Measurements from ENCODE around the gene UGT1A6.

UGT1A6 gene

GRCh38 chr2:233671290-233672161, 21.2 kb upstream of the UGT1A6 start, which contains the start of gene UGT1A9:
TSS of gene UGT1A9 (plus strand) at chr2:233671898. CDS start at chr2:233671935, 37 bp downstream.
- H3K36me3 ChIP-seq (ENCODE audit: insufficient read depth, low read length): no peaks in the 10 kb centered on the region
- no peaks in the 10 kb centered on the region for H3K9me3 ChIP-seq (ENCODE audit: insufficient read depth, low read depth, low read length)
- no peak within 1 kb of the TSS for H3K27ac ChIP-seq (ENCODE audit: low read depth, low read length)
- H3K4me3 ChIP-seq (ENCODE audit: low read length): no peak within 1 kb of the TSS
- H3K4me1 ChIP-seq (ENCODE audit: insufficient read depth, low read length): no peaks in the 10 kb centered on the region
- no peak within 1 kb of the TSS for H3K9ac ChIP-seq (ENCODE audit: low read depth, low read length)
- no peaks in the 10 kb centered on the region for H3K27me3 ChIP-seq (ENCODE audit: insufficient read depth, low read length)
- 87% methylated on average over 5 of the region's 5 CpGs for WGBS

DNA sequence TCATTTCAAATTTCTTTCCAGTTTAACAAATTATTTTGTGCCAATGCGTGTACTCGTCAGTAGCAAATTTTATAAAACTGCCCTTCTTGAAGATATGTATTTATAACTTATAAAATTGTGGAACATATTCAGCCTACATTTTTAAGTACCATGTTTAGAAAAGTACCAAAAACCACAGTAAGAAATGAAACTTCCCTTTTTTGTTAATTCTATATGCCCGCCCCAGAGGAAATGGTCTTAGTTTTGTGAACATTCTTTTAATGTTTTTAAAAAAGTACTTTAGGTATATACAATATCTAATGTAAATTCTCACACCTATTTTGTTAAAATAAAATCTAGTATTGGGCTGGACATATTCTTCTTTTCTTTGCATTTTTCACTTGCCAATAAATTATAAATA, 19.8 kb upstream of the UGT1A6 start:
- Histone ChIP-seq H3K9me3 (ENCODE audit: insufficient read depth, low read depth, low read length) (no peaks in the 10 kb centered on the region), H3K27ac (ENCODE audit: low read depth, low read length) (no peak overlapping the region), H3K9ac (ENCODE audit: low read depth, low read length) (no peak overlapping the region), H3K27me3 (ENCODE audit: insufficient read depth, low read length) (no peaks in the 10 kb centered on the region), H3K4me3 (ENCODE audit: low read length) (no peak overlapping the region), H3K36me3 (ENCODE audit: insufficient read depth, low read length) (no peaks in the 10 kb centered on the region), H3K4me1 (ENCODE audit: insufficient read depth, low read length) (no peaks in the 10 kb centered on the region)
- no CpG with 5 or more reads among the region's 3 CpGs for WGBS

- no peaks in the 10 kb centered on the region for H3K27me3 ChIP-seq (ENCODE audit: insufficient read depth, low read length)
These were observed 18.8 kb upstream of the UGT1A6 start for GRCh38 chr2:233673896-233674295.

GRCh38 chr2:233674314-233674713, 18.4 kb upstream of the UGT1A6 start:
- Histone ChIP-seq H3K27ac (ENCODE audit: low read depth, low read length) (no peak overlapping the region), H3K36me3 (ENCODE audit: insufficient read depth, low read length) (no peaks in the 10 kb centered on the region), H3K4me1 (ENCODE audit: insufficient read depth, low read length) (no peaks in the 10 kb centered on the region), H3K9ac (ENCODE audit: low read depth, low read length) (no peak overlapping the region), H3K9me3 (ENCODE audit: insufficient read depth, low read depth, low read length) (no peaks in the 10 kb centered on the region), H3K27me3 (ENCODE audit: insufficient read depth, low read length) (no peaks in the 10 kb centered on the region), H3K4me3 (ENCODE audit: low read length) (no peak overlapping the region)
- WGBS: no CpG with 5 or more reads among the region's 1 CpG

More at GRCh38 chr2:233673896-233674295, 18.8 kb upstream of the UGT1A6 start:
- no peak overlapping the region for H3K27ac ChIP-seq (ENCODE audit: low read depth, low read length)
- H3K4me3 ChIP-seq (ENCODE audit: low read length): no peak overlapping the region
- no peak overlapping the region for H3K9ac ChIP-seq (ENCODE audit: low read depth, low read length)
- no peaks in the 10 kb centered on the region for H3K9me3 ChIP-seq (ENCODE audit: insufficient read depth, low read depth, low read length)
- no peaks in the 10 kb centered on the region for H3K36me3 ChIP-seq (ENCODE audit: insufficient read depth, low read length)
- H3K4me1 ChIP-seq (ENCODE audit: insufficient read depth, low read length): no peaks in the 10 kb centered on the region

GRCh38 chr2:233674995-233675394, 17.7 kb upstream of the UGT1A6 start:
- 59% methylated on average over 4 of the region's 4 CpGs for WGBS
- H3K27me3 ChIP-seq (ENCODE audit: insufficient read depth, low read length): no peaks in the 10 kb centered on the region
- no peak overlapping the region for H3K4me3 ChIP-seq (ENCODE audit: low read length)
- H3K4me1 ChIP-seq (ENCODE audit: insufficient read depth, low read length): no peaks in the 10 kb centered on the region
- no peak overlapping the region for H3K9ac ChIP-seq (ENCODE audit: low read depth, low read length)
- H3K27ac ChIP-seq (ENCODE audit: low read depth, low read length): no peak overlapping the region
- H3K9me3 ChIP-seq (ENCODE audit: insufficient read depth, low read depth, low read length): no peaks in the 10 kb centered on the region
- no peaks in the 10 kb centered on the region for H3K36me3 ChIP-seq (ENCODE audit: insufficient read depth, low read length)

- Histone ChIP-seq H3K9ac (ENCODE audit: low read depth, low read length) (no peak overlapping the region), H3K4me1 (ENCODE audit: insufficient read depth, low read length) (no peaks in the 10 kb centered on the region), H3K27ac (ENCODE audit: low read depth, low read length) (no peak overlapping the region), H3K9me3 (ENCODE audit: insufficient read depth, low read depth, low read length) (no peaks in the 10 kb centered on the region), H3K4me3 (ENCODE audit: low read length) (no peak overlapping the region), H3K36me3 (ENCODE audit: insufficient read depth, low read length) (no peaks in the 10 kb centered on the region), H3K27me3 (ENCODE audit: insufficient read depth, low read length) (no peaks in the 10 kb centered on the region)
- 92% methylated on average over 2 of the region's 2 CpGs for WGBS
These were observed 16.6 kb upstream of the UGT1A6 start for GRCh38 chr2:233676046-233676445.

GRCh38 chr2:233679196-233679595, 13.5 kb upstream of the UGT1A6 start:
- no peak overlapping the region for H3K27ac ChIP-seq (ENCODE audit: low read depth, low read length)
- H3K27me3 ChIP-seq (ENCODE audit: insufficient read depth, low read length): no peaks in the 10 kb centered on the region
- no peak overlapping the region for H3K9ac ChIP-seq (ENCODE audit: low read depth, low read length)
- H3K9me3 ChIP-seq (ENCODE audit: insufficient read depth, low read depth, low read length): no peaks in the 10 kb centered on the region
- no peaks in the 10 kb centered on the region for H3K4me1 ChIP-seq (ENCODE audit: insufficient read depth, low read length)
- 87% methylated on average over 4 of the region's 4 CpGs for WGBS
- no peaks in the 10 kb centered on the region for H3K36me3 ChIP-seq (ENCODE audit: insufficient read depth, low read length)
- H3K4me3 ChIP-seq (ENCODE audit: low read length): no peak overlapping the region

DNA sequence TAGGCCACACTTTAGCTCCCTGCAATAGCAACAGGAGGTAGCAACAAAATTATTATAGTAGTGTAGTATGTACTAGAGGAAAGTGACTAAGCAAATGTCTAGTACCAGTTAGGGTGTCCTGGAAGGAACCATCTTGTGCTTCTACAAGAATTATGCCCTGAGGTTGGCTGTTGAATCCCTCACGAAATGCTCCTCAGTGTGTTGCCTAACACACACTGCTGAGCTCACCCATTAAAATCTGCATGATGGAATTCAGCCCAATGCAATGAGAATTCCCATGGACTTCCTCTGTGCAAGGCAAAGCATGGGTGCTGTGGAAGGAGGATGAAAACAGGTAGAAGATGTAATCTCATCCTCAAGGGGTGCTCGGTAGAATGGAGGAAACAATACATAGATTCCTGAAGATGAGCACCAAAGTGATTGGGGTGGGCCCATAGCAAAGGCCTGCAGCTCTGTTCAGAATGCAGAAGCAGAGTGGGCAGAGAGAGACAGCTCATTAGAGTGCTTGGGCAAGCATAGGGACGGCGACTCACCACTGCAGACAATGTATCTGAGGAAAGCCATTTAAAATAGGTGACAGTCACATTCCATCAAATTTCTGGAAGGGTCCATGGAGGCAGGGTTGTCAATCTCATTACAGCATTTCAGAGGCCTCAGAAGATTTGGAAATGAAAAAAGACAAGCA, 12.2 kb upstream of the UGT1A6 start:
- Histone ChIP-seq H3K36me3 (ENCODE audit: insufficient read depth, low read length) (no peaks in the 10 kb centered on the region), H3K27me3 (ENCODE audit: insufficient read depth, low read length) (no peaks in the 10 kb centered on the region), H3K4me3 (ENCODE audit: low read length) (no peak overlapping the region), H3K4me1 (ENCODE audit: insufficient read depth, low read length) (no peaks in the 10 kb centered on the region), H3K9ac (ENCODE audit: low read depth, low read length) (no peak overlapping the region), H3K9me3 (ENCODE audit: insufficient read depth, low read depth, low read length) (no peaks in the 10 kb centered on the region), H3K27ac (ENCODE audit: low read depth, low read length) (no peak overlapping the region)
- 87% methylated on average over 4 of the region's 4 CpGs for WGBS

DNA sequence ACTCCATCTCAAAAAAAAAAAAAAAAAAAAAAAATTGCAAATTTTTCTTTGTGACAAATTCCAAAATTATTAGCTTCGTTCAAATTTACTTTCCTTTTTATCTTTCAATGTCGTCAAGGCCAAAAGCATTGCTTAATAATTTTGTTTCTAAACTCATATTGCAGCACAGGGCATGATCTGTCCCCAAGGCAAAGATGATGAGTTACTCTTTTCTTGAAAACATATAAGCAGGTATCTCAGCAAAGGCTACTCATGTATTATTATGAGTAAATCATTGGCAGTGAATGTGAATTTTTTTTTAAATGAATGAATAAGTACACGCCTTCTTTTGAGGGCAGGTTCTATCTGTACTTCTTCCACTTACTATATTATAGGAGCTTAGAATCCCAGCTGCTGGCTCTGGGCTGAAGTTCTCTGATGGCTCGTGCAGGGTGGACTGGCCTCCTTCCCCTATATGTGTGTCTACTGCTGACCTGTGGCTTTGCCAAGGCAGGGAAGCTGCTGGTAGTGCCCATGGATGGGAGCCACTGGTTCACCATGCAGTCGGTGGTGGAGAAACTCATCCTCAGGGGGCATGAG, 11.1 kb upstream of the UGT1A6 start, which contains the start of gene UGT1A7:
Gene UGT1A7 (plus strand): TSS at position 381 of the 579 bp plus-strand sequence. CDS start 37 bp downstream, at position 418.
- Histone ChIP-seq H3K4me3 (ENCODE audit: low read length) (no peak within 1 kb of the TSS), H3K27me3 (ENCODE audit: insufficient read depth, low read length) (no peaks in the 10 kb centered on the region), H3K27ac (ENCODE audit: low read depth, low read length) (no peak within 1 kb of the TSS), H3K4me1 (ENCODE audit: insufficient read depth, low read length) (no peaks in the 10 kb centered on the region), H3K9ac (ENCODE audit: low read depth, low read length) (no peak within 1 kb of the TSS), H3K36me3 (ENCODE audit: insufficient read depth, low read length) (no peaks in the 10 kb centered on the region), H3K9me3 (ENCODE audit: insufficient read depth, low read depth, low read length) (no peaks in the 10 kb centered on the region)
- WGBS: 83% methylated on average over 5 of the region's 5 CpGs

DNA sequence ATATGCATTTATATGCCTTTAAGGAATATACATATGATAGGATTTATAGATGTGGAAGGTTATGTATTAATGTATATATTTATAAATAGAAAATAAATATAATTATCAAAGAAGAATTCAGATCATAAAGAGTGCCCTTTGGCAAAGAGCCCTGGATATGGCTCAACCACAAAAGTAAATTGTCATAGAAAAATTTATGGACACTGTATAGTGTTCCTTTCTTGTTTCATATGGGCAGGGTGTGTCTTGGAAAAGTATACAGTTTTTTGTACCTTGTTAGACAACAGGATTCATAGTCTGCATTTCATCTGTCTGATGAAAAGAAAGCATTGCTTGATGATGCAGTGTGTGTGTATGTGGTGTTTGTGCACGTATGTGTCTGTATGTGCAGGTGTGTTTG, 8.1 kb upstream of the UGT1A6 start:
- no peaks in the 10 kb centered on the region for H3K27me3 ChIP-seq (ENCODE audit: insufficient read depth, low read length)
- H3K36me3 ChIP-seq (ENCODE audit: insufficient read depth, low read length): no peaks in the 10 kb centered on the region
- H3K9ac ChIP-seq (ENCODE audit: low read depth, low read length): no peak overlapping the region
- no peaks in the 10 kb centered on the region for H3K9me3 ChIP-seq (ENCODE audit: insufficient read depth, low read depth, low read length)
- H3K4me1 ChIP-seq (ENCODE audit: insufficient read depth, low read length): no peaks in the 10 kb centered on the region
- no peak overlapping the region for H3K27ac ChIP-seq (ENCODE audit: low read depth, low read length)
- 94% methylated on average over 1 of the region's 1 CpG for WGBS
- no peak overlapping the region for H3K4me3 ChIP-seq (ENCODE audit: low read length)

DNA sequence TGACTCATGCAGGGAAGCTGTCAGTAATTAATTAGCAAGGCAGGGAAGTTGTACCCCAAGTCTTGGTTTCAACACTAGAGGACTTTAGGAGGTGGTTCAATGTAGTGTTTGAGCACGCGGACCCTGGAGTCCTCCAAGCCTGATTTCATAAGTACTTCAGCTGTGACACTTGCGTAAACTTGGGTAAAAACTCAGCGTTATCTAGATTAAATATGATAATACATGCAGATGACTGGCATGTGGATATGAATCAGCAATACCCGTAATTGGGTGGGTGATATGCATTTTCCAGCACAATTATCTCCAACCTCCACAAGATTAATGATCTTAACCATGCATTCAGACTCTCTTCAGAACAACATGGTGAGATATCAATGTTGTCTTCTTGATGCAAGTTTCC, 5.8 kb upstream of the UGT1A6 start:
- Histone ChIP-seq H3K9me3 (ENCODE audit: insufficient read depth, low read depth, low read length) (no peaks in the 10 kb centered on the region), H3K36me3 (ENCODE audit: insufficient read depth, low read length) (no peaks in the 10 kb centered on the region), H3K27me3 (ENCODE audit: insufficient read depth, low read length) (no peaks in the 10 kb centered on the region), H3K27ac (ENCODE audit: low read depth, low read length) (no peak overlapping the region), H3K9ac (ENCODE audit: low read depth, low read length) (no peak overlapping the region), H3K4me3 (ENCODE audit: low read length) (no peak overlapping the region), H3K4me1 (ENCODE audit: insufficient read depth, low read length) (no peaks in the 10 kb centered on the region; the same call in 1 of the 2 replicates)
- 86% methylated on average over 5 of the region's 5 CpGs for WGBS

Data from HUES64 (cell line).